ENCODE measurements around the gene NXPE1.

NXPE1 gene

DNA sequence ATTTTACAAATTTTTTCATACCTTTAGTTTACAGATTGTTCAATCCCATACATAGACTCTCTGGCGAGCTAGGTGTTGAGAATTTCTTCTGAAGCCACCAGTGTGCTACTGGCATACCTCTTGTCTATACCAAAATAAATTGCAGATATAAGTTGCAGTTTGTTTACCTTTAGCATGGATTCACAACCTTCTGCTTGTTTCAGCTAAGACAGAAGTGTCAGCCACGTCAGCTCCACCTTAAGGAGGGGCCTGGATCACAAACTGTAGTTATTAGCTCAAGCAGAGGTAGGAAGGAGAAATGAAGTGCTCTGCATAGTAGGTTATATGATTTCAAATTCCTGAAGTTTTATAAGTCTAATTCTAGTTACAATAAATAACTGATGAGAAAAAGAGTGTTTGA is 35.9 kb upstream of the NXPE1 start, which contains the start of gene NXPE4:
Gene NXPE4, minus strand, starts transcription at position 216 of the 400 bp plus-strand sequence. CDS start 1,027 bp downstream, outside the sequence.
- DNase-seq = no peak
- Histone ChIP-seq H3K27me3 (replicated peaks) (no peaks in the 10 kb centered on the region), H3K27ac (no peak within 1 kb of the TSS), H3K36me3 (replicated peaks) (no peaks in the 10 kb centered on the region), H3K4me3 (ENCODE audit: low read depth, low read length) (no peak within 1 kb of the TSS)
- in situ Hi-C loops (cut with HindIII; ENCODE audit: low pct_ligation_motif_present, low sequenced_read_pairs) = no loop called here
- TF ChIP-seq, protein P1, sequence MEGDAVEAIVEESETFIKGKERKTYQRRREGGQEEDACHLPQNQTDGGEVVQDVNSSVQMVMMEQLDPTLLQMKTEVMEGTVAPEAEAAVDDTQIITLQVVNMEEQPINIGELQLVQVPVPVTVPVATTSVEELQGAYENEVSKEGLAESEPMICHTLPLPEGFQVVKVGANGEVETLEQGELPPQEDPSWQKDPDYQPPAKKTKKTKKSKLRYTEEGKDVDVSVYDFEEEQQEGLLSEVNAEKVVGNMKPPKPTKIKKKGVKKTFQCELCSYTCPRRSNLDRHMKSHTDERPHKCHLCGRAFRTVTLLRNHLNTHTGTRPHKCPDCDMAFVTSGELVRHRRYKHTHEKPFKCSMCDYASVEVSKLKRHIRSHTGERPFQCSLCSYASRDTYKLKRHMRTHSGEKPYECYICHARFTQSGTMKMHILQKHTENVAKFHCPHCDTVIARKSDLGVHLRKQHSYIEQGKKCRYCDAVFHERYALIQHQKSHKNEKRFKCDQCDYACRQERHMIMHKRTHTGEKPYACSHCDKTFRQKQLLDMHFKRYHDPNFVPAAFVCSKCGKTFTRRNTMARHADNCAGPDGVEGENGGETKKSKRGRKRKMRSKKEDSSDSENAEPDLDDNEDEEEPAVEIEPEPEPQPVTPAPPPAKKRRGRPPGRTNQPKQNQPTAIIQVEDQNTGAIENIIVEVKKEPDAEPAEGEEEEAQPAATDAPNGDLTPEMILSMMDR (IDR thresholded peaks at IDR 0.05; ENCODE audit: low read depth, low read length, missing control alignments) = no peak

DNA sequence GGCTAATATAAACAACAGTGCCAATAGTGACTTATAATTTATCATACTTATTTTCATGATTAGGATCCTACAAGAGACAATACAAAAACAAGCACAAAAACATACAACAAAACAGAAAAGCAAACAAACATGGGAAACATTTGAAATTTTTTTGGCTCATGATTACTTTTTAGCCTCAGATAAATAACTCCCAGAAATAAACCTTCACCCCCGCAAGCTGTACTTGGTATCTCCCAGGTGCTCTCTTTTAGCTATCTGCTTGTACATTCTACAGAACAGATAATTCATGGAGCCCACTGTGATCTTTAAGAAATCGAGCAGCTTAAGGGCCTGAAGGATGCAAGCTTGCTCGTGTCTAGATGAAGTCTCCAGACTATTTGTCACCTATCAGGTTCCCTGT is 35.0 kb upstream of the NXPE1 start:
- TF ChIP-seq, protein P1 (IDR thresholded peaks at IDR 0.05; ENCODE audit: low read depth, low read length, missing control alignments) = no peak
- Histone ChIP-seq H3K27ac (no peak overlapping the region), H3K36me3 (replicated peaks) (no peaks in the 10 kb centered on the region), H3K27me3 (replicated peaks) (no peaks in the 10 kb centered on the region), H3K4me3 (ENCODE audit: low read depth, low read length) (no peak overlapping the region)
- in situ Hi-C loops (cut with HindIII; ENCODE audit: low pct_ligation_motif_present, low sequenced_read_pairs) = no loop called here
- no peak for DNase-seq

DNA sequence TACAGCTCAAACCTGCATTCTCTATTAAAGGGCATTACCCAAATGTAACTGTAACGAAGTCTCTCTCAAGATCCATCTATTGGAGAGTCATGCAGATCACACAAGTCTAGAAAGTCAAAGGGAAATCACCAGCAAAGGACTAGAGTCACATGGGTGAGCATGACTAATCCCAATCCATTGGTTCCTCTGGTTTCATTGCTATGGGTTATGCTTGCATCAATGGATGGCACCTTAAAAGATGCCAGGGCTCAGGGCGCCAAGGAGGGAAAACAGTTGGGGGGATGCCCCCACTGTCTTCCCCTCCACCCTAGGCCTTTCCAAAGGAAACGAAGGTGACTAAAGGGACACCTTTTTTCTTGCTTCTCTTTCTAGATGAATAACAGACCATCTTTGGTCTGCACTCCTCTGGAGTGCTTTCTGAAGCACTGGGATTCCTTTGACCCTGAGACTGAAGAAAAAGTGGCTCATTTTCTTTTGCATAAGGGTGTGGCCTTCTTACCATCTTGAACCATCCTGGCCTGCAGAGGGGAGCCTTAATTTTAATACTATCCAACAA is 27.8 kb upstream of the NXPE1 start:
- H3K27ac ChIP-seq = no peak overlapping the region
- H3K27me3 ChIP-seq (replicated peaks) = no peaks in the 10 kb centered on the region
- in situ Hi-C loops (cut with HindIII; ENCODE audit: low pct_ligation_motif_present, low sequenced_read_pairs) = no loop called here
- H3K4me3 ChIP-seq (ENCODE audit: low read depth, low read length) = no peak overlapping the region
- TF ChIP-seq, protein P1 (IDR thresholded peaks at IDR 0.05; ENCODE audit: low read depth, low read length, missing control alignments) = no peak
- H3K36me3 ChIP-seq (replicated peaks) = no peaks in the 10 kb centered on the region
- no peak for DNase-seq

DNA sequence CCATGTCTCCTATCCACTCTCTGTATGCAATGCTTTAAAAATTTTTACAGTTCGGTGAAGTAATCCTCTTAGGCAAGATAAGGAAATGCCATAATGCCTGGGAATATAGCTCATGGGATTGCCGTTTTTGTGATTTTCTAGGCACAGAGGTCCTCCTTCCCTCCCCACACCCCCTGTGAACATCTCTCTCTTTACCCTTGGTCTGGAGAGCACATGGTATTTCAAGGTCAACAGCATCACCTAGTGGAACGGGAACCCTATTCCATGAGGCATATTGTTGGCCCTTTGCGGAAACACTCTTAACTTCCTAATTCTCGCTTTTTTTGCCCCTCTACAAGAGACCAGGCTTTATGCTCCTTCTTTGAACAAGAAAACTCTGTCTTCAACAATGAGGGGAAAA is 27.1 kb upstream of the NXPE1 start:
- Histone ChIP-seq H3K27me3 (replicated peaks) (no peaks in the 10 kb centered on the region), H3K36me3 (replicated peaks) (no peaks in the 10 kb centered on the region), H3K4me3 (ENCODE audit: low read depth, low read length) (no peak overlapping the region), H3K27ac (no peak overlapping the region)
- TF ChIP-seq, protein P1 (IDR thresholded peaks at IDR 0.05; ENCODE audit: low read depth, low read length, missing control alignments) = no peak
- no peak for DNase-seq
- in situ Hi-C loops (cut with HindIII; ENCODE audit: low pct_ligation_motif_present, low sequenced_read_pairs) = no loop called here

DNA sequence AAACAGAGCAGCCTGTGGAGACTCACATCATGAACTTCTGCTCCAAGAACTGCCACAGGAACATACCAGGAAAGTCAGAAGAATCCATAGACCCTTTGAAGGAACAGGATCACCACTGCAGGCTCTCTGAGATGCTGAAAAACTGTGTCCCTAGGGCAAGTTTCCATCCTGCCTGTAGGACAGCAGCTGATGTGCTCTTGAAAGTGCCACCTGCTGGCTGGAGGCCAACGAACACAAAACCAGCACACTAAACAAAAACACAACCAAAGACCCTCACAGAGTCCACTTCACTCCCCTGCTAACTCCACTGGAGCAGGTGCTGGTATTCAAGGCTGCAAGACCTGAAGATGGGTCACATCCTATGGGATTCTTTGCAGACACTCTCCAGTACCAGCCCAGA is 12.0 kb upstream of the NXPE1 start:
- Histone ChIP-seq H3K27ac (no peak overlapping the region), H3K27me3 (replicated peaks) (no peaks in the 10 kb centered on the region), H3K36me3 (replicated peaks) (no peaks in the 10 kb centered on the region), H3K4me3 (ENCODE audit: low read depth, low read length) (no peak overlapping the region)
- in situ Hi-C loops (cut with HindIII; ENCODE audit: low pct_ligation_motif_present, low sequenced_read_pairs) = no loop called here
- TF ChIP-seq, protein P1 (IDR thresholded peaks at IDR 0.05; ENCODE audit: low read depth, low read length, missing control alignments) = no peak
- no peak for DNase-seq

DNA sequence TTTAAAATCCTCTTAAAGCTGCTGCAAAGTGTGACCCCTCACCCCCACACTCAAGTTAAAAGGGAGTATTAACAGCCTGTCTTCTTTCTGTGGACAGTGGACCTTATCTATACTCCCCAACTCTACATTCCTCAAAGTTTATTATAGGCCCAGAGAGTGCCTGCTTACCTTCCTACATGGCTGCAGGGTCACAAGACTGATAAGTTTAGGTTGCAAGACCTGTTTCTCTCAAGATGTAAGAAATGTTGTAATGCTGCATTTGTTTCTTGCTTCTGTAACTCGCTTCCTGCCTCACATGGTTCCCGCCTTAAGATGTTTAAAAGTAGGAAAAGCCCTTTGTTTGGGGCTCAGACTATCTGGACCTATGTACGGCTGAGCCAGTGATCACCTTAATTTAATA is 10.1 kb upstream of the NXPE1 start:
- H3K27me3 ChIP-seq (replicated peaks) = no peaks in the 10 kb centered on the region
- in situ Hi-C loops (cut with HindIII; ENCODE audit: low pct_ligation_motif_present, low sequenced_read_pairs) = no loop called here
- H3K36me3 ChIP-seq (replicated peaks) = no peaks in the 10 kb centered on the region
- no peak overlapping the region for H3K27ac ChIP-seq
- TF ChIP-seq, protein P1 (IDR thresholded peaks at IDR 0.05; ENCODE audit: low read depth, low read length, missing control alignments) = no peak
- no peak for DNase-seq
- no peak overlapping the region for H3K4me3 ChIP-seq (ENCODE audit: low read depth, low read length)

All from brain microvascular endothelial cell (primary cell).